H9 (cell line): ENCODE data around the gene VENTX. TPM values are rescaled to one million over a fixed set of nuclear protein-coding genes. Genes with fewer than 3 reads are reported as not detected.

Experiments used
- DNase-seq: peaks from one replicate; pipeline ENCODE4 v3.0.0-alpha.2; 2017
- H2AFZ ChIP-seq: one replicate; pipeline ENCODE4 v1.6.1; 2013; ENCODE audit warnings: mild to moderate bottlenecking, low read length, control low read depth, moderate library complexity
- H2AK5ac ChIP-seq: 2 replicates; pipeline ENCODE4 v1.6.1; 2013; ENCODE audit warnings: low read length, control low read depth, mixed read lengths; ENCODE audit not compliant: insufficient read length
- H2BK120ac ChIP-seq: one replicate; pipeline ENCODE4 v1.6.1; 2013; ENCODE audit warnings: low read depth, mild to moderate bottlenecking, low read length, control low read depth, inconsistent platforms; ENCODE audit not compliant: poor library complexity, severe bottlenecking
- H2BK12ac ChIP-seq: 2 replicates; pipeline ENCODE4 v1.6.1; 2013; ENCODE audit warnings: low read length, control low read depth, mixed read lengths, low read depth; ENCODE audit not compliant: insufficient read length
- H2BK15ac ChIP-seq: 2 replicates; pipeline ENCODE4 v1.6.1; 2013; ENCODE audit warnings: low read depth, low read length, control low read depth
- H2BK20ac ChIP-seq: one replicate; pipeline ENCODE4 v1.6.1; 2013; ENCODE audit warnings: low read depth, mild to moderate bottlenecking, low read length, control low read depth, inconsistent platforms; ENCODE audit not compliant: poor library complexity, severe bottlenecking
- H2BK5ac ChIP-seq: 2 replicates; pipeline ENCODE4 v1.6.1; 2013; ENCODE audit warnings: low read length, control low read depth, mixed read lengths; ENCODE audit not compliant: insufficient read length
- H3K14ac ChIP-seq: 2 replicates; pipeline ENCODE4 v1.6.1; 2013; ENCODE audit warnings: low read length, control low read depth; ENCODE audit not compliant: insufficient read depth
- H3K18ac ChIP-seq: 2 replicates; pipeline ENCODE4 v1.6.1; 2013; ENCODE audit warnings: low read depth, mild to moderate bottlenecking, mixed read lengths, low read length, control low read depth; ENCODE audit not compliant: insufficient read length
- H3K23ac ChIP-seq: 2 replicates; pipeline ENCODE4 v1.6.1; 2013; ENCODE audit warnings: low read length, control low read depth, mixed read lengths, low read depth; ENCODE audit not compliant: insufficient read length
- H3K23me2 ChIP-seq: 2 replicates; pipeline ENCODE4 v1.6.1; 2013; ENCODE audit warnings: low read depth, mild to moderate bottlenecking, mixed read lengths, low read length, control low read depth; ENCODE audit not compliant: insufficient read length, poor library complexity, severe bottlenecking
- H3K27ac ChIP-seq: 2 replicates; pipeline ENCODE4 v1.5.1; 2013; ENCODE audit warnings: low read length, control low read depth, mixed read lengths, low read depth; ENCODE audit not compliant: insufficient read length
- H3K27me3 ChIP-seq: 2 replicates; pipeline ENCODE4 v1.6.1; 2013; ENCODE audit warnings: low read length, control low read depth, inconsistent platforms; ENCODE audit not compliant: insufficient read depth
- H3K4ac ChIP-seq: 2 replicates; pipeline ENCODE4 v1.6.1; 2013; ENCODE audit warnings: low read depth, mild to moderate bottlenecking, control low read depth, inconsistent platforms, low read length, moderate library complexity
- H3K4me1 ChIP-seq: 2 replicates; pipeline ENCODE4 v1.6.1; 2013; ENCODE audit warnings: low read length, control low read depth, inconsistent platforms; ENCODE audit not compliant: insufficient read depth
- H3K4me2 ChIP-seq: 2 replicates; pipeline ENCODE4 v1.6.1; 2013; ENCODE audit warnings: low read length, control low read depth, mixed read lengths; ENCODE audit not compliant: insufficient read length, insufficient read depth
- H3K56ac ChIP-seq: 2 replicates; pipeline ENCODE4 v1.6.1; 2013; ENCODE audit warnings: low read depth, mild to moderate bottlenecking, mixed read lengths, low read length, control low read depth; ENCODE audit not compliant: insufficient read length
- H3K79me1 ChIP-seq: 2 replicates; pipeline ENCODE4 v1.6.1; 2013; ENCODE audit warnings: low read depth, mild to moderate bottlenecking, moderate library complexity, low read length, control low read depth, inconsistent platforms; ENCODE audit not compliant: insufficient read depth, poor library complexity, severe bottlenecking
- H3K79me2 ChIP-seq: 2 replicates; pipeline ENCODE4 v1.6.1; 2013; ENCODE audit warnings: low read length, control low read depth, inconsistent platforms; ENCODE audit not compliant: insufficient read depth
- H3K9ac ChIP-seq: 2 replicates; pipeline ENCODE4 v1.6.1; 2013; ENCODE audit warnings: low read length, control low read depth, mixed read lengths; ENCODE audit not compliant: insufficient read length; ENCODE audit errors: extremely low read depth
- H3K9me3 ChIP-seq: one replicate; pipeline ENCODE4 v1.6.1; 2013; ENCODE audit warnings: low read depth, low read length, inconsistent platforms; ENCODE audit not compliant: control insufficient read depth
- H3T11ph ChIP-seq: one replicate; pipeline ENCODE4 v1.6.1; 2013; ENCODE audit warnings: mild to moderate bottlenecking, low read length, control low read depth, inconsistent platforms
- H4K20me1 ChIP-seq: one replicate; pipeline ENCODE4 v1.6.1; 2013; ENCODE audit not compliant: control insufficient read depth, insufficient read length, insufficient read depth
- H4K5ac ChIP-seq: 2 replicates; pipeline ENCODE4 v1.6.1; 2013; ENCODE audit warnings: low read depth, mild to moderate bottlenecking, mixed read lengths, low read length, control low read depth; ENCODE audit not compliant: insufficient read length
- H4K8ac ChIP-seq: replicated peaks from 2 replicates; pipeline ENCODE4 v1.6.1; 2013; ENCODE audit warnings: low read length, control low read depth, mixed read lengths, low read depth; ENCODE audit not compliant: insufficient read length
- H4K91ac ChIP-seq: 2 replicates; pipeline ENCODE4 v1.6.1; 2013; ENCODE audit warnings: low read depth, mild to moderate bottlenecking, moderate library complexity, mixed read lengths, low read length, control low read depth; ENCODE audit not compliant: insufficient read length
- H3K27ac Mint-ChIP-seq, 3 experiments: 2 replicates in 2 of 3; 3 replicates in 1 of 3; pipeline ENCODE4 v1.8.0; 2020 to 2021; ENCODE audit warnings: mixed read lengths in 3 of 3, mild to moderate bottlenecking in 1 of 3, moderate library complexity in 1 of 3
- H3K27me3 Mint-ChIP-seq: 2 replicates; pipeline ENCODE4 v1.8.0; 2021; ENCODE audit warnings: low read depth, mild to moderate bottlenecking, moderate library complexity, mixed read lengths
- H3K36me3 Mint-ChIP-seq, 3 experiments: 2 replicates in 2 of 3; 3 replicates in 1 of 3; pipeline ENCODE4 v1.8.0; 2020 to 2021; ENCODE audit warnings: low read depth in 3 of 3, mixed read lengths in 3 of 3; ENCODE audit not compliant: insufficient read depth in 1 of 3
- H3K4me1 Mint-ChIP-seq, 2 experiments: 2 replicates each; pipeline ENCODE4 v1.8.0; 2020; ENCODE audit warnings: mixed read lengths in 2 of 2
- H3K4me3 Mint-ChIP-seq, 2 experiments: 2 replicates in 1 of 2; 3 replicates in 1 of 2; pipeline ENCODE4 v1.8.0; 2020 to 2021; ENCODE audit warnings: mild to moderate bottlenecking in 2 of 2, mixed read lengths in 2 of 2, moderate library complexity in 1 of 2
- H3K9me3 Mint-ChIP-seq, 2 experiments: 2 replicates in 1 of 2; 3 replicates in 1 of 2; pipeline ENCODE4 v1.8.0; 2020; ENCODE audit warnings: mild to moderate bottlenecking in 2 of 2, mixed read lengths in 2 of 2, moderate library complexity in 1 of 2
- WGBS: extraction: QIAGEN DNeasy Blood & Tissue Kit; methylation state at CpG from one replicate; pipeline ENCODE4 v1.1.7; 2013; ENCODE audit warnings: missing lambda C conversion rate, low lambda C conversion rate, mixed read lengths; ENCODE audit not compliant: insufficient read length; ENCODE audit errors: extremely low coverage; 5-methylcytosine and 5-hydroxymethylcytosine counted together
- total RNA-seq: library from RNA; stranded (reverse); gene quantifications from 2 replicates; pipeline ENCODE4 v1.2.1, GENCODE V29; 2021
- TF ChIP-seq, protein P1 (sequence below): fragments of 200-600 bp; sonication (generic); conservative IDR thresholded peaks from 3 replicates; pipeline ENCODE4 v1.8.0; 2021; ENCODE audit warnings: antibody characterized with exemption, mild to moderate bottlenecking

Gene VENTX
- total RNA-seq, 1 experiment from 2014 or later, result 10.9 TPM

DNA sequence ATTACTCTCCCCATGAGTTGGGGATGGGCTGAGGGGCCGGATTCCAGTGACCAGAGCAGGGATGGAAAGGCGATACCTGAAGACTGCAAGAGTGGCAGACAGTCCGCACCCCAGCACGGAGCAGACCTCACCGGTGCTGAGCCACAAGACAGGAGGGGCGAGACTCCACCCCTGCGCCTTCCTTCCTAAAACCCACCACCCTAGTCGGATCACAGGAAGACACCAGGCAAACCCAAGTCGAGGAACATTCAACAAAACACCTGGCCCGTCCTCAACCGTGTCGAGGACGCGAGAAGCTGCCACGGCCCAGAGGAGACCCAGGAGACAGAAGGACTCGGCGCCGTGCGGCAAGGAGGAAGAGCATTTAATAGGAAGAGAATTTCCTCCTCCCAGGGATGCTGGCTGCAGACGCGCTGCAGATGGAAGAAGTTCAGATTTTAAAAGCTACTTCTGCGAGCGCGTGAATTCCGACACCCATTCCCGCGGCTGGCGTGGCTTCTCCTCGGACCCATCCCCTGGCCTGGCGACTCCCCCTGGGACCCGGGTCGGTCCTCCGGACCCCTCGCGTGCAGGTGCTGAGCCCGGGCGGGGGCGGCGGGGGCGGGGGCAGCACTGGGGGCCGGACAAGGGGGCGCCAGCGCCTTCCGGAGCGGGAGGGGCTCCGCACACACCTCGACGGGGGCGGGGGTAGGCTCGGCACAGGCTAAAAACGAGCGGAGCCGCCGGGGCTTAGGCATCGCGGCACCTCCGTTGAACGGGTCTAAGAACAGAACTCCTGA is 8.2 kb upstream of the VENTX start:
- H3K36me3 Mint-ChIP-seq, result peaks cover 0 to 5% (median 0%) of the 10 kb centered on the region in 3 experiments; a peak in 4 of 7 replicates
- H3K4me3 Mint-ChIP-seq, result peak overlapping the region; percentile 61 to 82
- H2BK12ac ChIP-seq, result no peak overlapping the region
- no peak overlapping the region for H2BK20ac ChIP-seq
- H2AFZ ChIP-seq, result no peak overlapping the region
- H3K27ac ChIP-seq, result no peak overlapping the region
- WGBS, result no CpG with 5 or more reads among the region's 58 CpGs
- peaks cover 0 to 8% of the 10 kb centered on the region in 2 experiments; a peak in 3 of 5 replicates for H3K9me3 Mint-ChIP-seq
- H3K4me2 ChIP-seq, result peak overlapping the region; percentile 20
- no peak overlapping the region for H3K14ac ChIP-seq
- H3K23me2 ChIP-seq, result no peaks in the 10 kb centered on the region
- no peak overlapping the region for H4K8ac ChIP-seq
- no peak overlapping the region for H2BK15ac ChIP-seq
- no peak overlapping the region for H2BK5ac ChIP-seq
- peaks cover 35 to 37% of the 10 kb centered on the region in 2 experiments for H3K4me1 Mint-ChIP-seq
- H4K91ac ChIP-seq, result no peak overlapping the region
- H3K27ac Mint-ChIP-seq, result no peak overlapping the region; a peak in 1 of 7 replicates
- TF ChIP-seq, protein P1, sequence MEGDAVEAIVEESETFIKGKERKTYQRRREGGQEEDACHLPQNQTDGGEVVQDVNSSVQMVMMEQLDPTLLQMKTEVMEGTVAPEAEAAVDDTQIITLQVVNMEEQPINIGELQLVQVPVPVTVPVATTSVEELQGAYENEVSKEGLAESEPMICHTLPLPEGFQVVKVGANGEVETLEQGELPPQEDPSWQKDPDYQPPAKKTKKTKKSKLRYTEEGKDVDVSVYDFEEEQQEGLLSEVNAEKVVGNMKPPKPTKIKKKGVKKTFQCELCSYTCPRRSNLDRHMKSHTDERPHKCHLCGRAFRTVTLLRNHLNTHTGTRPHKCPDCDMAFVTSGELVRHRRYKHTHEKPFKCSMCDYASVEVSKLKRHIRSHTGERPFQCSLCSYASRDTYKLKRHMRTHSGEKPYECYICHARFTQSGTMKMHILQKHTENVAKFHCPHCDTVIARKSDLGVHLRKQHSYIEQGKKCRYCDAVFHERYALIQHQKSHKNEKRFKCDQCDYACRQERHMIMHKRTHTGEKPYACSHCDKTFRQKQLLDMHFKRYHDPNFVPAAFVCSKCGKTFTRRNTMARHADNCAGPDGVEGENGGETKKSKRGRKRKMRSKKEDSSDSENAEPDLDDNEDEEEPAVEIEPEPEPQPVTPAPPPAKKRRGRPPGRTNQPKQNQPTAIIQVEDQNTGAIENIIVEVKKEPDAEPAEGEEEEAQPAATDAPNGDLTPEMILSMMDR, result no peak
- no peak overlapping the region for H2AK5ac ChIP-seq
- no peaks in the 10 kb centered on the region for H4K20me1 ChIP-seq
- DNase-seq, result peak; percentile 71
- H3K27me3 Mint-ChIP-seq, result peaks cover 68% of the 10 kb centered on the region
- no peaks in the 10 kb centered on the region for H3K79me2 ChIP-seq
- H3K9ac ChIP-seq, result no peak overlapping the region
- H3K9me3 ChIP-seq, result no peaks in the 10 kb centered on the region
- no peak overlapping the region for H3K4ac ChIP-seq
- H3K23ac ChIP-seq, result no peak overlapping the region
- peaks cover 6% of the 10 kb centered on the region; the same call in 1 of the 2 replicates for H3K27me3 ChIP-seq
- no peak overlapping the region for H3K18ac ChIP-seq
- H3T11ph ChIP-seq, result no peak overlapping the region
- H3K56ac ChIP-seq, result no peak overlapping the region
- H4K5ac ChIP-seq, result no peak overlapping the region
- H3K79me1 ChIP-seq, result no peaks in the 10 kb centered on the region
- no peak overlapping the region for H2BK120ac ChIP-seq
- no peaks in the 10 kb centered on the region; the same call in 1 of the 2 replicates for H3K4me1 ChIP-seq
